HFFc6 (cell line): ENCODE measurements around the gene FBXL20. TPM values are rescaled to one million over a fixed set of nuclear protein-coding genes. Genes with fewer than 3 reads are reported as not detected.
A peak's percentile ranks its signal among the peaks of the same experiment; 100 is the strongest.

ENCODE experiments used
- DNase-seq: peaks from one replicate; pipeline ENCODE4 v3.0.0-alpha.2; 2018
- H3K27ac Mint-ChIP-seq: 2 replicates; pipeline ENCODE4 v1.8.0; 2020; ENCODE audit warnings: mild to moderate bottlenecking, mixed read lengths
- H3K27me3 Mint-ChIP-seq: 2 replicates; pipeline ENCODE4 v1.8.0; 2021; ENCODE audit warnings: mild to moderate bottlenecking, moderate library complexity, mixed read lengths; ENCODE audit not compliant: insufficient read depth
- H3K36me3 Mint-ChIP-seq: 2 replicates; pipeline ENCODE4 v1.8.0; 2021; ENCODE audit warnings: low read depth, mixed read lengths
- H3K4me1 Mint-ChIP-seq: 2 replicates; pipeline ENCODE4 v1.8.0; 2020; ENCODE audit warnings: low read depth, mixed read lengths
- H3K4me3 Mint-ChIP-seq: 2 replicates; pipeline ENCODE4 v1.8.0; 2020; ENCODE audit warnings: mild to moderate bottlenecking, moderate library complexity, mixed read lengths
- H3K9me3 Mint-ChIP-seq: 2 replicates; pipeline ENCODE4 v1.8.0; 2020; ENCODE audit warnings: mild to moderate bottlenecking, mixed read lengths
- total RNA-seq, 6 experiments: library from RNA; stranded (reverse); fragmentation: NEBNext Ultra II Directional; extraction: Animal tissue kit (Norgen Biotek cat#: 25700); gene quantifications; 2 replicates in 1 of 6; 3 replicates in 5 of 6; pipeline ENCODE4 v1.2.3, GENCODE V29; 2021
- TF ChIP-seq, protein P1 (sequence below): fragments of 200-600 bp; sonication (generic); IDR thresholded peaks from 2 replicates; pipeline ENCODE4 v1.5.0; 2021; ENCODE audit warnings: antibody characterized with exemption, mild to moderate bottlenecking

The FBXL20 gene
- total RNA-seq, 6 experiments from 2014 or later = 13.4 to 19.5 (median 15.7) TPM

DNA sequence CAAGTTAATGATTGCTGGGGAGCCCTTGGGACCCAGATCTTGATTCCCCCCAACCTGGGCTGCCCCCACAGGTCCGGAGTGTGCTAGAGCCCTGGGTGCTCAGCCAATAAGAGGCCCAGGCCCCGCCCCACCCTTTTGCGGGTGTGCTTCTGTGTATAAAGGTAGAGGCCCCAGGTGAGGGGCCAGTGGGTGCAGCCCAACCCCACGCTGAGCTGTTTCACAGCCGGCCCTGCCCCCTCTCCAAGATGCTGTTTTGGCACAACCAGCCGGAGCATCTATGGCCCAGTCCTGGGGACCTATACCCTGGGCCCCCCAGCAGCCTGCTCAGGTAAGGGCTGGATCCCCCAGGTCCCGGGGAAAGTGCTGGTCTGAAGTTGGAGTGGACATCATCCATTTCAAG is 163.8 kb downstream of the FBXL20 start:
- no peak overlapping the region for H3K4me3 Mint-ChIP-seq
- TF ChIP-seq, protein P1, sequence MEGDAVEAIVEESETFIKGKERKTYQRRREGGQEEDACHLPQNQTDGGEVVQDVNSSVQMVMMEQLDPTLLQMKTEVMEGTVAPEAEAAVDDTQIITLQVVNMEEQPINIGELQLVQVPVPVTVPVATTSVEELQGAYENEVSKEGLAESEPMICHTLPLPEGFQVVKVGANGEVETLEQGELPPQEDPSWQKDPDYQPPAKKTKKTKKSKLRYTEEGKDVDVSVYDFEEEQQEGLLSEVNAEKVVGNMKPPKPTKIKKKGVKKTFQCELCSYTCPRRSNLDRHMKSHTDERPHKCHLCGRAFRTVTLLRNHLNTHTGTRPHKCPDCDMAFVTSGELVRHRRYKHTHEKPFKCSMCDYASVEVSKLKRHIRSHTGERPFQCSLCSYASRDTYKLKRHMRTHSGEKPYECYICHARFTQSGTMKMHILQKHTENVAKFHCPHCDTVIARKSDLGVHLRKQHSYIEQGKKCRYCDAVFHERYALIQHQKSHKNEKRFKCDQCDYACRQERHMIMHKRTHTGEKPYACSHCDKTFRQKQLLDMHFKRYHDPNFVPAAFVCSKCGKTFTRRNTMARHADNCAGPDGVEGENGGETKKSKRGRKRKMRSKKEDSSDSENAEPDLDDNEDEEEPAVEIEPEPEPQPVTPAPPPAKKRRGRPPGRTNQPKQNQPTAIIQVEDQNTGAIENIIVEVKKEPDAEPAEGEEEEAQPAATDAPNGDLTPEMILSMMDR = no peak
- H3K27ac Mint-ChIP-seq = no peak overlapping the region
- peaks cover 3% of the 10 kb centered on the region for H3K27me3 Mint-ChIP-seq
- no peaks in the 10 kb centered on the region for H3K36me3 Mint-ChIP-seq
- no peaks in the 10 kb centered on the region for H3K9me3 Mint-ChIP-seq
- DNase-seq = no peak
- peaks cover 6% of the 10 kb centered on the region for H3K4me1 Mint-ChIP-seq

- Mint-ChIP-seq H3K27me3 (peaks cover 3% of the 10 kb centered on the region), H3K4me1 (peaks cover 10% of the 10 kb centered on the region), H3K4me3 (no peak overlapping the region), H3K9me3 (no peaks in the 10 kb centered on the region), H3K27ac (no peak overlapping the region), H3K36me3 (no peaks in the 10 kb centered on the region)
- TF ChIP-seq, protein P1 = no peak
- DNase-seq = no peak
These were observed 164.4 kb downstream of the FBXL20 start for GRCh38 chr17:39236981-39237441.

DNA sequence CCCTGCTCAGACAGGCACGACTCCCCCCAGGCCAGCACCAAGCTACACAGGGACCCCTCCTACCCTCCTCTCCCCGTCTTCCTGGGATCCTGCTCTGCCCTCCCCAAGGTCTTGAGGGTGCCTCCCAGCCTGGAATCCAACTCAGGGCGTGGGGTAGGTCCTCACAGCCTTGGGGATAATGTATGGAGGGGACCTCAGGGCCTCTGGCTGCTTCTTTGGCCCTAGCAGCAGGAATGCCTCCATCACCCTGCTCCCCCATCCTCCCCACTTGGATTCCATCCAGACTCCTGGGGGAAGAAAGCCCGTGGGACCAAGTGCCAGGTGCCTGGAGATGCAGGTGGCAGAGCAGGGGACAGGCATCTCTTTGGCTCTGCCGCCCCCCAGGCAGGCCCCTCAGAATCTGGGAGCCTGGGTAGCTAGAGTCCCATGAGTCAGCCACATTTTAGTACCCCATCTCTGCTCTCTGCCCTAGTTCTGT is 164.9 kb downstream of the FBXL20 start:
- TF ChIP-seq, protein P1 = no peak
- Mint-ChIP-seq H3K9me3 (no peaks in the 10 kb centered on the region), H3K4me1 (peaks cover 15% of the 10 kb centered on the region), H3K27ac (no peak overlapping the region), H3K36me3 (no peaks in the 10 kb centered on the region), H3K27me3 (peaks cover 3% of the 10 kb centered on the region; the same call in 1 of the 2 replicates), H3K4me3 (no peak overlapping the region)
- no peak for DNase-seq

DNA sequence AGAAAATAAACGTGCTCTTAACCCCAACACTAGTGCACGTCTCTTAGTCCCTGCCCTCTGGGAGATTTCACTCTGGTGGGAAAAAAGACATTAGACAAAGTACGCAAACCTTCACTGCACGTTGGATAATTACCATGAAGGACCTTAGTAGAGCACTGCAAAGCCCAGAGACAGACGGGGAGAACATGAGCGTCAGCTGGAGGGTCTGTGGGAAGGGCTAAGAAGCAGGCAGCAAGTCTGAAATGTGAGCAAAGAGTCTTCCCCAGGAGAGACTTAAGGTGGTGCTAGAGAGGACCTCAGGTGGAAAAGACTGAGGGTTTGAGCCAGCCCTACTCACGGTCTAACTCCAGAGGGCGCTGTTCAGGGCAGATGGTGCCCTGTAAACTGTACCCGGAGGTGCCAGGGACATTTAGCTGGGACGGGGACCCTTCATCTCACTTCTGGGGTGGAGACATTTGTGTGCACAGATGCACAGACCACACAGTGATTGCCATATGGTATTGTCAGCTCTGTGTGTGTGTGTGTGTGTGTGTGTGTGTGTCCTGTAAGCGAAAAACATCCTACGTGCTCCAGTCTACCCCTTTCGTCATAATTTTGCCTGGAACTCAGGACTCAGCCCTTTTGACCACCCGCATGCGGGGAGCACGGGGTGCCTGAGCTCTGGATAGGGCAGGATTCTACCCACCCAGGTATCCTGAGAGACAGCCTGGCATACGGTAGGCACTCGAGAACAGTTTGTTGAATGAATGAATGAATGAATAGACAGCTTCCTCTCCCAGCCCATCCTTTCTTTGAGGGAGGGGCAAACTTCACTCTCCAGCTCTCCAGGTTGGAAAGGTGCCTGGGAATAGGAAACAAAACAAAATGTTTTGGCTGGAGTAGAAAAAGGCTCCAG is 165.6 kb downstream of the FBXL20 start:
- TF ChIP-seq, protein P1 = peak; percentile 81
- peak; percentile 51 for DNase-seq
- Mint-ChIP-seq H3K9me3 (no peaks in the 10 kb centered on the region), H3K27me3 (peaks cover 3% of the 10 kb centered on the region; the same call in 1 of the 2 replicates), H3K4me1 (peaks cover 21% of the 10 kb centered on the region), H3K4me3 (no peak overlapping the region), H3K36me3 (no peaks in the 10 kb centered on the region), H3K27ac (no peak overlapping the region)

DNA sequence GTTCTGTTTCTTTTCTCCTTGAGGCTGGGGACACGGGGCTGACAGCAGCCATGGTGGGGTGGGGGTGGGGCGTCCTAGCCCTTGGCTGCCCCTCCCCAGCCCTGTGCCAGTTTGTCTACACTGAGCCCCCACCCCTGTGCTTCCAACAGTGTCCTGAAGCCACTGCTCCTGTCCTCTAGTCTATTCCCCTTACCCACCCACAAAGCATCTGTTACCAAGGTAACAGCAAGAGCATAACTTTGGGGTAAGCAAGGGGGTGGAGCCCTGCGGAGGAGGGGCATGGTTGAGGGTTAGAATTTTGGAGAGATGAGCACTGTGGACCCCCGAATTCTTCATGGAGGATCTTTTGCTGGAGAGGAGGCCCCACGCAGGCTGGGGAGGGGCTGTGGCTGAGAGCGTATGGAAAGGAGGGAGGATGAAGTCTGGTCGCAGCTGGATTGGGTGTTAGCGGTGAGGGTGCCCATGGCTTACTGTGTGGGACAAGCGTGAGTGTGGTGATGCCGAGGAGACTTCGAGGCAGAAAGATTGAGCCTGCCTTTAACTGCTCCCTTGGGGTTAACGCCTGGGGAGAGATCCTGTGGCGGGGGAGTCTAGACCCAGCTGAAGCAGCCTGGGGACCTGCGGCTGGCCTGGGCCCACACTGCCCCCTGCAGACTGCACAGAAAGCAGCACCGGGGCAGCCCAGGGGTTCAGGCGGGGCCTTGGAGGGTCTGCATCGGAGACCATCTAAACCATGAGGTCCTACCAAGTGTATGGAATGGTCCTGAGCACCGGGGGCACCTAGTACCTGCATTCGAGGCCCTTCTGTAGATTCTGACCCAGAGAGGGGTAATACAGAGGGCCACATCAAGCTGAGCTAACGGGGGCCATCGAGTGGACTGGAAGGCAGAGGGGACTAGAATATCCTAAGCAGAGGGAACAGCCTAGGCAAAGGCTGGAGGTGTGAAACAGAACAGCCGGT is 169.6 kb downstream of the FBXL20 start:
- Mint-ChIP-seq H3K4me3 (peak overlapping the region; percentile 68), H3K27ac (peak overlapping the region; percentile 61; the same call in 1 of the 2 replicates), H3K9me3 (no peaks in the 10 kb centered on the region), H3K4me1 (peaks cover 26% of the 10 kb centered on the region), H3K27me3 (peaks cover 3% of the 10 kb centered on the region), H3K36me3 (no peaks in the 10 kb centered on the region)
- TF ChIP-seq, protein P1 = peak; percentile 84
- DNase-seq = peak; percentile 21
